HG02938 (cell line): ENCODE data around the gene PAQR9.

Experiments
- ATAC-seq: cut with Tn5 transposase; IDR thresholded peaks from one replicate; pipeline ENCODE4 v1.9.1; 2021; ENCODE audit warnings: mild to moderate bottlenecking, moderate library complexity; ENCODE audit not compliant: unreplicated experiment

Gene PAQR9

DNA sequence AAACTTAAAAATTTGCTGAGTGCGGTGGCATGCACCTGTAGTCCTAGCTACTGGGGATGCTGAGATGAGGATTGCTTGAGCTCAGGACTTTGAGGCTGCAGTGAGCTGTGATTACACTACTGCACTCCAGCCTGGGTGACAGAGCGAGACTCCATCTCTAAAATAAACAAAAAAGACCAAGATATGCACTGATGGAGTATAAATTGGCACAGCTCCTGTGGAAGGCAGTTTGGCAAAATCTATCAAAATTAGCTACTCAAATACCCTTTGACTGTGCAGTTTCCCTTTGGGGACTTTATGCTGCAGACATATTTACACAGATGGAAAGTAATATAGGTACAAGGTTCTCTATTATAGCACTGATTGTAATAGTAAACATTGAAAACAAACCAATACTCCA lies 19.8 kb upstream of the PAQR9 start:
- ATAC-seq: no peak

DNA sequence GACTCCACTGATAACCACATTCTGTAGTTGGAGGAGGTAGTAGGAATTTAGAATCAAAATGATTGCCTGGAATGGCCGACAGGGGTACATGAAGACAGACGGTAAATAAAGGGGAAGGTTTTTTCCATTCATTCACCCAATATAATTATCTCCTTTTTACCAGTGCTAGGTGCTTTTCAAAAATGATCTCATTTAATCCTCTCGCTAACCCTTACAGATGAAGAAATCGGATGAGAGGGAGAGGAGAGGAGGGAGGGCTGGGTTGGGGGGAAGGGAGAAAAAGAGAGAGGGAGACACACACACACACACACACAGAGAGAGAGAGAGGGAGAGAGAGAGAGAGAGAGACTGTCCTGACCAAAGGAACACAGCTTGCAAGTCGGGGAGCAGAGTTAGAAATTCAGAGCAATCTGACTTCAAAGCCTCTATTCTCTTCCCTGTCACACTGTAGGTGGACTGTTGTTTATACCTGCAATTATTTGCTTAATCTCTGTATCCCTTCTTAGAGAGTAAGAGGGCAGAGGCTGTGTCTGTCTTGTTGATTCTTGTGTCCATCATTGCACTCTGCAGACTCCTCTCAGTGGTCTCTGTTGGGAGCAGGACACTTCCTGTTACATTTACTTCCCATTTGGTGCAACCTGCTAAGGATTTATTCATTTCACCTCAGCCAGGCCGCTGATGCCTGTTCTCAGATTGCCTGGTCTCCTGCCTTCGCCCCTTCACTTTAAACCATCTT lies 18.7 kb upstream of the PAQR9 start:
- no peak for ATAC-seq

DNA sequence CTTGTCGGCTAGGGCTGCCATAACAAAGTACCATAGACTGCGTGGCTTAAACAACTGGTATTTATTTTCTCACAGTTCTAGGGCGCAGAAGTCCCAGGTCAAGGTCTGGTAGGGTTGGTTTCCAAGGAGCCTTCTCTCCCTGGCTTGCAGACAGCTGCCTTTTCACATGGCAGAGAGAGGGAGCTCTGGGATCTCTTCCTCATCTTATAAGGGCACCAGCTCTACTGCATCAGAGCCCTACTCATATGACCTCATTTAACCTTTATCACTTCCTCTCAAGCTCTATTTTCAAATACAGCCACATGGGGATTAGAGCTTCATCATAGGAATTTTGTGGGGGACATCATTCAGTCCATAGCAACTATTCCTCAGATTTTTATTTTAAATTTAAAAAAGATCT lies 17.6 kb upstream of the PAQR9 start:
- no peak for ATAC-seq

DNA sequence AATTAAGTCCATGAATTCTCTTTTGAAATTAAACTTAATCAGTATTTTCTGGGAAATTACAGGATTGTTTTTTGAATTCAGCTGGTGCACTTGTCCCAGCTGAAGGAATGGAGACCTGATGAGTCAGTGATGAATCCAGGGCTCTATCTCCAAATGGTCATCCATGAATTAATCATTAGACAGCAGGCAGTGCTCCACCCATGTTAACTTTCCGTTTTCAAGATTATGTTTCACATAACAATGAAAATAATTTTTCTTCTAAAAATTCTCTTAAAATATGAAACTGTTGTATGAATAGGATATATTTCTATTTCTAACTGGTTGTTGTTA lies 13.9 kb upstream of the PAQR9 start:
- no peak for ATAC-seq

DNA sequence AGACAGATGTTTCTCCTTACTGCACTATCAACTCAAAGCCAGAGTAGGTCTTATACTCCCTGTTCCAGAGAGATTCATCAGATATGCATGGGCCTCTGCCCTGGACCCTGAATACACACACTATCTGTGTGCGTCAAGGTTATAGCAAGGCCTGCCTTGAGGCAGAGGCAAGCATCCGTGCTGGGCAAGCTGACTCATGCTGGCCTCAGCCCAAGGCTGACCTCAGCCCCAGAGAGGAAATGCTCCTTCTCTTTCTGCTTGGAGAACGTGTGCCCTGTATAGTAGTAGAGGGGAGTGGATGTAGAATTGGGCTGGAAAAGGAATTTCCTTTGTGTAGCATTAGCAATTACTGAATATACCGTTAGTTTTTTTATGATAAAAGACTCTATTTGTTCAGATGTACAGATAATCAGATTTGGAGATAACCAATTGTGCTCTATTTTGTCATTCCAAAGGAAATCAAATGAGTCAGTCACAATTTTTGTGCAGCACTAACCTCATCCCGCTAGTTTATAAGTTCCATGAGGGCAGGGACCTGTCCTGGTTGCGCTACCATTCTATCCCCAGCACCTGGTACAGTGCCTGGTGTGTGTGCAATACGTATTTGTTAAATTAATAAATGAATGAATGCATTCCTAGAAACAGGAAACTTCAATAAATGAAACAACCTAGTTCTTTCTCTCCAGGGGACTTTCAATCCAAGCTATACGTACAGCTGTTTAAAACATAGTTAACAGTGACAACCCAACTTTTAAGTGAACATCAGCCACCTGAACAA lies 13.3 kb upstream of the PAQR9 start:
- no peak for ATAC-seq

DNA sequence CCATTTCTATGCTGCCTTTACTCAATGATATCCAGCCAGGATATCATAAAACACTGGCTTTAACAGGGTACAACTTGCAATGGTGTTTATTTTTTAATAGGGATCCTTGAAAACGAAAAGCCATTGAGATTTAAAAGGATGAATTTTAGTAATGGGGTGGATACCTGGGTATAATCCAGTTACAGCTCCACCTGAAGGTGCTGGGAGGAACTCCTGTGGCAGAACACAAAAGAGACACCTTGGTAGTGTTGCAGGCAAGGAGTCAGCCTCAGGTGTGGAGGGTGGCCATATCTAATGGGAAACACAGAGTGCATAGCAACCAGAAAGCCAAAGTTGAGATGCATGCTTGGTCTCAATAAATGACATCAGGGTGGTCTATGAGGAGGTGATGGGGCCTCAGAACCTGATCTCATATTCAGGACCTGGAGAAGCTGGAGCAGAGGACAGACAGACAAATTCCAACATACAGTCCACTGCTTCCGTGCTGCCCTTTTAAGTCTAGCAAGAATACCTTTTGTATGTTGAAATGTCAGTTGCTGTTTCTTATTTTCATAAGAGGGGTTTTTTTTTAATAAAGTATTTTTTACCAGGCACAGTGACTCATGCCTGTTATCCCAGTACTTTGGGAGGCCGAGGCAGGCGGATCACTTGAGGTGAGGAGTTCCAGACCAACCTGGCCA lies 12.0 kb upstream of the PAQR9 start:
- no peak for ATAC-seq

DNA sequence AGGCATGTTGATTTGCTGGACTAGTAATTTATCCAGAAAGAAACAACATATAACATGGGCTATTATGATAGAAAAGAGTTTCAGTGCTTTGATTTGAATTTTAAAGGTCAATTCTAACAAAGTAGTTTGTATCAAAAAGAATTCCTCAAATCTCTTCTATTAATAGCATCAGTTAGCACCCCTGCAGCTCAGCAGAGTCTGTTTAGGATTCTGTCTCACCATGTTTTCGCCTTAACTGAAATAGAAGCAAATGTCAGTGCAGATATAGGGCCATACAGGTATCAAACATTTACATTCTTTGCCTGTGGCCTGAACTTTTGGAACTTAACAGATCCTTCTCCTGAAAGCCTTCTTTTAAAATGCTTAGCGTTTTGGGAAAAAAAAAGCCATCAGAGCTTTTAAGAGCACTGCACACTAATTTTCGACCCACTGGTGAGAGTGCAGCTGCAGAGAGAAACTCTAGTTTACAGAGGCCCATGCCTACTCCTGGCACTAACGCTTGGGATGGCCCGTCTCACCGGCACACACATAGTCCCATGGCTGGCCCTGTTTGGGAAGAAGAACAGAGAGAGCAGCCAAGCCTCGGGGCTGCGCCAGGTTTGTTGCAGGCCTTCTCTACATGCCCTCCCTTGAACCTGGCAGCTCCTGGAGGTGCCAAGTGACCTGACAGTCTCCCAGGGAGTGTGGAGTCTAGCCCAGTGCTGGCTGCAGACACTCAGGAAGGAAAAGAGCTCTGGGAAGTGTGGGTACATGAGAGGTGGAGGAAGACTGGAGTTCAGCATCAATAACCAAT lies 9.9 kb upstream of the PAQR9 start:
- ATAC-seq: no peak

DNA sequence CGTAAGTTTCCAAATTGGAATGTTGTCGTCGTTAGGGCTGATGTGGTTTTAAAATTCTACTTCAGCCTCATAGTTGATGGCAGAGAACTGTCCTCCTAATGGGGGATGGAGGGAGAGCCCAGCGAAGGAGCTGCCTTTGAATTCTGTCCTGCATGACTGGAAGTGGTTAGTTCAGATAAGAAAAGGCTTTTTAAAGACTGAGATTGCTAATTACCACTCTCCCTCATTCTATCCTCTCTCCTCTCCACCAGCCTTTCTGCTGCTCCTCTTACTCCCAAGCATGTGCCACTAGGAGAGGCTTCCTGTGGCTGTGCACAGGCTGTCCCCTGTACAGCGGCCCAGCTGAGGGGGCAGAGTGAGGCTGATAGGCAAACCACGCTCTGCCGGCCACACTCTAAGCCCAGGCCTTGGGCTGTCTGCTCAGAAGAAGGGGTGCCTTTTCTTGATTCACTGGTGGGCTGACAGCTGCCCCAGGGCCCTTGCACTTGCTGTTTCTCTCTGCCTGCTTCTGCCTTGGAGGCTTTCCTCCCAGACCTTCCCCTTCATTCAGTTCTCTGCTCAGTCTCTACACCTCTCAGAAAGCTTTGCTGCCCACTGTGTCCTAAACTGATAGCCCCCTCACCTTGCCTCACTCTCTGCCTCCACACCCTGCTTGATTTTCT lies 8.7 kb upstream of the PAQR9 start:
- no peak for ATAC-seq

DNA sequence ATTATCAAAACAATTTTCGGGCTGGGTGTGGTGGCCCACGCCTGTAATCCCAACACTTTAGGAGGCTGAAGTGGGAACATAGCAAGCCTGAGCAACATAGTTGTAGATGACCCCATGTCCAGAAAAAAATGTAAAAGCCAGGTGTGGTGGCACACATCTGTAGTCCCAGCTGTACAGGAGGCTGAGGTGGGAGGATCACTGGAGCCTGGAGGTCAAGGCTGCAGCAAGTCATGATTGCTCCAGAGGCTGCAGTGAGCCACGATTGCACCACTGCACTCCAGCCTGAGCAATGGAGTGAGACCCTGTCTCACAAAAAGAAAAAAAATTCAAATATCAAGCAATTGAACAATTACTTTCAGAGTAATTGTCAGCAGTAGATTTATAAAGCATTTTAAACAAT lies 8.0 kb upstream of the PAQR9 start:
- ATAC-seq: no peak

DNA sequence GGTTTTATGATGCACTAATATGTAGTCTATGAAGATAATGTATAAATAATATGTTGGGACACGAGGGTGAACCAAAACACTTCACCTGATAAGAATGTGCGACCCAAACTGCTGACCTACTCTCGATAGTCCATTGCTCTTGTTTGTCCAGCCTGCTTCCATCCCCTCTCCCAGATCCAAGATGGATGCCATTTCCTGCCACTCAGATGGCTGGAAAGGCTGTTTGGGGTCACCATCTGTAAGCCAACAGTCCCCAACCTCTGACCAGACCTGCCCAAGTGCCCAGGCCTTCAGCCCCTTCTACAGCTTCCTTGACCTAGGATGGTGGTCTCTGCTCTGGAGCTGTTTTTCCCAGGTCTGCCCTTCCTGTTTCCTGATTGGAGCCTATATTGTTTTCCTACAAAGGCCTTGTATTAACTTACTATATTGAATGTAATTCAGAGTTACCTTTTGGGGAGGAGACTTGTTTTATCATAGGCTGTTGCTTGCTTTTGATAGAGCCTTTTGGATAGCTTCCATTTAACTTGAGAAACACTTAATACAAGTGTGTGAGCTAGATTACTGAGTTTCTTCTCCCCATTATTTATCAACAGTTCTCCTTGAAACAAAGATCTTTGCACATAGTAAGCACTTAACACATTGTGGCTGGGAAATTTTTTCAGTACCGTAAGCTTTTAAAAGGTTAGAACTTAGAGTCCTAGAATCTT lies 5.0 kb upstream of the PAQR9 start:
- no peak for ATAC-seq

DNA sequence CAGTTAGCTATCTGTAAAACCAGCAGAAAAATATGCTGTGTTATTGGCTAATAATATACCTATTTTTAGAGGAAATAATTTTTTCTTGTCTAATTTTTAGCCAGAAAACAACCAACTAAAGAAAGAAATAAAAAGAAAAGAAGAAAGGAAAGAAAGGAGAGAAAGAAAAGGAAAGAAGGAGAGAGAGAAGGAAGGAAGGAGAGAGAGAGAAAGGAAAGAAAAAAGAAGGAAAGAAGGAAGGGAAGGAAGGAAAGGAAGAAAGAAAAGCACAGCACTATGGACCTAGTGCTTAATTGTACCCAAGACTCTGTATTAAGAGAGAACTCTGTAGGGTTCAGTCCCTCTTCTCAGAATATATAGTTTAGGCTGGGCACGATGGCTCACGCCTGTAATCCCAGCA lies 3.3 kb upstream of the PAQR9 start:
- ATAC-seq: no peak

DNA sequence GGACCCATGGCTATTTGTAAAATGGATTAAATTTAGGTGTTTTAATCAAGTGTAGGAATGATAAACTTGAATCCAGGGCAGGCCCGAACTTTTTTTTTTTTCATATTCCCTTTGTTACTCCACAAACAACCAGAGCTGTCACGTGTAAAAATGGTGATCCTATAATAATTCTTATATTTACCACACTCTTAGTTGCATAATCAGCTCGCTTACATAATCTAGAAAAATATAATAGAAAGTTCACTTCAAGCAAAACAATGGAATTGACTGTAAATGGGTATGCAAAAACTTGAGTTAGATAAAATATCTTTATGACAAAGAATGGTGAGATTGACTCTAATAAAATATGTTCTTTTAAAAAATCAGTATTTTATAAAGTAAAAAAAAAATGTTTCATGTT lies 2.1 kb upstream of the PAQR9 start:
- no peak for ATAC-seq

DNA sequence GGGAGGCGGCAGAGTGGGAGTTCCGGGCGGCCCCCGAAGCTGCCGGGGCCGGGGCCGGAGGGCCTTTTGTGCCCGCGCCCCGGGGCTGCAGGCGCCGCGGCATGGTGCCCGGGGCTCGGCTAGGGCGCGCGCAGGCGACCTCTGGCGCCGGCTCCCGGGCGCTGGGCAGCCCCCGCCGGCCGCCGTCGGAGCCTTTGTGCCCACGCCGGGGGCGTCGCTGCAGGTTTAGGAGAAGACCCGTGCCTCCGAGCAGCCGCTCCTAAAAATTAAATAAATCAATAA lies 299 bp downstream of the PAQR9 start:
- ATAC-seq: no peak

DNA sequence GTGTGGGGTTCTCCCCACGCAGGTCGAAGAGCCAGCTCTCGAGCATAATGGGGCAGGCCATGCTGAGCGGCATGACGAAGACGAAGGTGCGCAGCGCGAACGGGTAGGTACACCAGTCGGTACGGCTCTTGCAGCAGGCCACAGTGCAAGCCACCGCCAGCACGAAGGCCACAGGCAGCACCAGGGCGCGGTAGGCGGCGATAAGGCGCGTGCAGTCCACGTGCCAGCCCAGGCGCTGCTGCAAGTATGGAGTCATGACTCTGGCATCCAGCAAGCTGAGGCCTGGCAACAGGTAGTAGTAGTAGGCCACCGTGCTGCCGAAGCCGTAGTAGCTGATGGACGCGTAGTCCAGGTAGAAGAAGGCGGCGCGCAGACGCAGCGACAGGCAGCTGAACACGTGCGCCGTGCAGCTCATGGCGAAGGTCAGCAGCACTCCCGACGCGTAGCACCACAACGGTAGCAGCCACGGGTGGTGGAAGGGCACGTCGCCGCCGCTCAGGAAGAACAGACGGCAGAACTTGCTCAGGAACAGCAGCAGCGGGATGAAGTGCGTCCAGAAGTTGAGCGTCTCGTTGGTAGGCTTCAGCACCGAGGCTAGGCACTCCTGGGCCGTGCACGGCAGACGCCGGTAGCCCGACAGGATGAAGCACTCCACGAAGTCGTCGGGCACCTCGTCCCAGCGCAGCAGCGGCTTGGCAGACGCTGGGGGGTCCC lies 797 bp downstream of the PAQR9 start:
- ATAC-seq: no peak

DNA sequence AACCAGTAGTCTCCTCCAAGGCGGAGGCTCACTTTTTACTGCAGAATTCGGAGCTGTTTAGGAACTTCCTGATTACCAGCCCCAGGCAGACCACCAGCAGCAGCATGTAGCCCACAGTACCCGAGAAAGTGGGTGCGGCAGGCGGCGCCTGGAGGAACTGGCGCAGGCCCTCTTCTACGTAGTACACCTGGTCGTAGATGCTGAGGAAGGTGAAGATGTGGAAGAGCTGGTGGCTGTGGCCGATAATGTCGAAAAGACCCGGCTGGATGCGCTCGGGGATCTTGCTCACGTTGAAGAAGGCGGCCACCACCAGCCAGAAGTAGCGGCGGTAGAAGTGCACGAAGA lies 1.3 kb downstream of the PAQR9 start:
- ATAC-seq: no peak

DNA sequence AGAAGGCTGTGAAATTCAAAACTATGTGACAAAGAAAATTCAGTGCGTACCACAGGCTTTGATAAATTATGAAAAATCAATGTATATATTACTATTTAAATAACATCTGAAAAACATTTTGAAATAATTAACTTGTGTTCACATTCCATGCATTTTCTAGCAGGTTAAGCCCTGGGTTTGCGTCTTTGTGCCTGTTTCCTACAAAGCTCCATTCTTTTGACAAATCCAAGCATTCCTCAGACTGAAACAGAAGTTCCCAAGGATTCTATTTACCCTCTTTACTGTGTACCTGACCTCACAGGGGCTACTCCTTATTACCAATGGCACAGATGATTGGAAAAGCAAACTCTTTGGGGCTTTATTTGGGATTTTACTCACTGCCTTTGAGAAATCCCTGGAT lies 1.9 kb downstream of the PAQR9 start:
- ATAC-seq: no peak

DNA sequence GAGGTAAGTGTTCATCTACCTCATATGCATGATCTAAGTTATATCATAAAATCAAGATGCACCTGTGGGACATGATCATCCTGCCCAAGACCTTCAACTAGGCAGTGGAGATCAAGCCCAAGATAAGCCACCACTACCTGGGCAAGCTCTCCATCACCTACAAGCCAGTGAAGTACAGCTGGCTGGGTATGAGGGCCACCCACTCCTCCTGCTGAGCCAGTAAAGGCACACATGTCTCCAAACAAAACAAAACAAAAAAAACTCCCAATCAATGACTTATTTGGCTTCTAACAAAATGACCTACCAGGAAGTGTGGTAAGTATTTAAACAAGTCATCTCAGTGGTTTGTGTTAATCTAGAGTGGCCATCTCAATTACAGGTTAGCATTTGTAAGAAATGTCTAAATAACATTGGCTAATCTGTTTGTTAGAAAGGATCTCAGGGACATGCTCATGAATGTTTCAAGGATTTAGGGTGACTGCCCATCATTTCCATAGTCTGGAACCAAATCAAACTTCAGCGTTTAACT lies 3.1 kb downstream of the PAQR9 start:
- ATAC-seq: no peak

DNA sequence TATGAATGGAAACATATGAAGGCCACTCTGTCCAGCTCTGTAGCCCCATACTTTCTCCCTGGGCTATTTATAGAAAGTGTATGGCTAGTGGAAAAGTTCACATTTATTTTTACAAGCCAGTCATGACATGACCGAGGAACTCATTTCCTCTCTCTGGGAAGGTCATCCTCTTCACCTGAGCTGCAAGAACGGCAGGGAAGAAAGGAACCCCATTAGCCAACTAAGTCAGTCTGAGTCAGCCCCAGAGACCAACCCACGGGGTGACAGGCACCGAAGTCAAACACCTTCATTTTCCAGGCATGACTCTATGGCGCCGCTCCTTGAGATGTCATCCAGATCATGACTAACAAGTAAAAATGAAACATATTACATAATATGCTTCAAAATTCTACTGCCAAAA lies 4.8 kb downstream of the PAQR9 start:
- no peak for ATAC-seq

DNA sequence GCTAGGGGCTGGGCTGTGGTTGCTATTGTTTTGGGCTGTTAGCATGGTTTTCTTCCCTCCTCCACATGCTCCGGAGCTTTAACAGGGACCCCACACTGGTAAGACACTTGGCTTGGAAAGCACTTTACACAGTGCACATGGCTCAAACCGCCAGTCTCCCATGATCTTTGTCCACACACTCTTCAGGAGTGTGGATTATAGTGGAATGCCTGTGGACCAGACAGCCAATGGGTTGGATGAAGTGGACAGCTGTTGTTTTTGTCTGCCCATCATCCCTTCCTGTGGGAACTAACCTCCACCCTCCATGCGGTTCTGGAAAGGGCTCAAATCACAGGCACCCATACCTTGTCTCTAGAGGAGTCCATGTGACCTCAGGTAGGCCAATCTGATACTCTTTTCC lies 10.0 kb downstream of the PAQR9 start:
- no peak for ATAC-seq
